ENCODE measurements around the gene ARFGAP3.

ARFGAP3 gene

GRCh38 chr22:42856865-42857704 is at the start of gene ARFGAP3:
TSS of gene ARFGAP3 (minus strand) at chr22:42857273. CDS start at chr22:42857182, 91 bp downstream.
- peak; percentile 89 for DNase-seq (ENCODE audit: low read depth in 2 of 2)

DNA sequence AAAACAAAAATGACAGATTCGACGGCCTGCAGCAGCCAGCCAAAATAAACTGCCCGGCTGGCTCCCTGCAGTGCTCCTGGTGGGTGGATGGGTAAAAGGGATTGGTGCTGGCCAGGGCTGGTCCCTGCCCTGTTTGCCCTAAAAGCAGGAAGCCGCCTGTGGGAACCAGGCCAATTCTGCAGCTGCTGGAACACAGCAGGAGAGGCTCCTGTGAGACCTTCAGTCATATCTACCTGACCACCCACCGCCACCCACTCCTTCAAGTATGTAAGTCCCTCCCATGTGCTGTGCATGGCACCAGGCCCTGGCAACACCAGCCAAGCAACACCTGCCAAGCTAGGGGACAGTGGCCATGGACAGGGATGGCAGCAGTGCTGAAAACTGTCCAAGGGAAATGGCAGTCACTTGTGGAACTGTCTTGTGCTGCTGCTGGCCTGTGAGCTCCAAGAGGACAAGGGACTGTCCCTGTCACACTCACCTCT is 48.7 kb upstream of the ARFGAP3 start:
- DNase-seq (ENCODE audit: low read depth in 2 of 2), result no peak

GRCh38 chr22:42905217-42905616 is 48.1 kb upstream of the ARFGAP3 start:
- DNase-seq (ENCODE audit: low read depth in 2 of 2), result no peak

DNA sequence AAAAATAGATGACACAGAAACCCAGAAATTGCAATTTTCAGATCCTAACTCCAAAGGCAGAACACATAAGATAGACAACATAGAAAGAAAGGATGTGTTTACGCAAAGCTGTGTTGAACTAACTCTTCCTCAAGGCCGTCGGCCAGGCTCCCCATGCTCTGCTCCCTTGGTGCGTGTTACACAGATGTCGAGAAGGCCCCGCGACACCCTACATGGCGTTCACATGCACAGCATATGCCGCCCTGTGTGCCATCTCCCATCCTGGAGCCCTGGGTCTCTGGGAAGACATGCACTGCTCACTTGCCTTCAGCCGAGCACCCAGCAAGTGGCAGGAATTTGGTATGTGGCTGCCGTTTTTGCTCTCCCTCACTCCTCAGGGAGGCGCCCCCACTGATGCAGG is 47.0 kb upstream of the ARFGAP3 start:
- no peak for DNase-seq (ENCODE audit: low read depth in 2 of 2)

DNA sequence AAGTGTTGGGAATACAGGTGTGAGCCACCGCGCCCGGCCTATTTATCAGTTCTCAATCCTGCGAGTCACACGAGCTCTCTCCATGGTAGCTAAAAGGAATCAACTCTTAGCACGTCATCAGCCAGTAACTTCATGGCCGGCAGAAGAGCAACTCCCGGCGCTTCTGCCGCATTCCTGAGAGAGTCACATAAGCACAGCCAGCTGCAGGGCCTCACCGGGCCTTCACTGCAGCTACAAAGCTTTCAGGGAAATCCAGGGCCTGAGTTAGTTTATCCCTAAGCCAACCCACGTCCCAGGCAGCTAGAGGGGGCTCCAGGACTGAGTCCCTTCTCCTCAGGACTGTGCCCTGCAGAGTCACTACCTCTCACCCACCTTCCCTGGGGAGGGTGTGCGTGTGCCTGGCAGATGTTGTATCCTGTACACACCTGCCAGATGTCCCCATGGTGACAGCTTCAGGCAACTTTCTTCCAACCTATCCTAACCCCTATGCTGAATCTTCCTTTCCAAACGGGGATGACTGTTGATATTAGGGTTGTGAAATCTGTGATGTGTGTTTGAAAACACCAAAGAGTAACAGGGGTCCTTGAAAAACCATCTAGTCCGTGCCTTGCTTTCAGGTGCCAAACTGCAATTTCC is 45.9 kb upstream of the ARFGAP3 start:
- DNase-seq (ENCODE audit: low read depth in 2 of 2), result no peak

DNA sequence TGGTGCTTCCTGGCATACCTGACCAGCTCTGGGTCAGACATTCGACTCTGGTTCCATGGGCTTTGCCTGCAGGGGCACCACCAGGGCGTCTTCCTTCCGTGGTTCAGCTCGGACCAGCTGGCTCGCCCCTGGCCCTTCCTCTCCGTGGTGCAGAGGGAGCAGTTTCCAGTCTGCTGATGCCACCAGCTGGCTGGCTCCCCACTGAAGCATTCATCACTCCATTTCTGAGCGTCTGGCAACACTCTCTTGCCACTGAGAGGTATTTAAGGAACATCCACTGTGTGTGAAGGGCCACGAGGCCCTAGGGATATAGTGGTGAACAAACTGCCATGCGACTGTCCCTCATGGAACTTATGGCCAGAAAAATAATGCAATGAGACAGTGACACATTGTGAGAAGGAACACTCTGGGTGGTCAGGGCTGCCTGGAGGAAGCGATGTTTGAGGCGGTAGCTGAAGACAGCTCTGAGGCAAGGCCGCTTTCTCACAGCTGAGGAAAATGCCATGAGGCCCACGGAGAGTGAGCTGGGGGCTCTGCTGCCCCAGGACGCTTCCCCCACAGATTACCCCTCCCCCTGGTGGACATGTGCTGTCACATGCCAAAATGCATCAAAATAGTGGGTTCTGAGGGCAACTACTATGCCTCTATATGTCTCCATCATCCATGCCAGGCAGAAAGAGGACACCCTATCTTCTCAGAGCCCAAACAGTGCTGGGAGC is 44.9 kb upstream of the ARFGAP3 start:
- DNase-seq (ENCODE audit: low read depth in 2 of 2), result no peak

DNA sequence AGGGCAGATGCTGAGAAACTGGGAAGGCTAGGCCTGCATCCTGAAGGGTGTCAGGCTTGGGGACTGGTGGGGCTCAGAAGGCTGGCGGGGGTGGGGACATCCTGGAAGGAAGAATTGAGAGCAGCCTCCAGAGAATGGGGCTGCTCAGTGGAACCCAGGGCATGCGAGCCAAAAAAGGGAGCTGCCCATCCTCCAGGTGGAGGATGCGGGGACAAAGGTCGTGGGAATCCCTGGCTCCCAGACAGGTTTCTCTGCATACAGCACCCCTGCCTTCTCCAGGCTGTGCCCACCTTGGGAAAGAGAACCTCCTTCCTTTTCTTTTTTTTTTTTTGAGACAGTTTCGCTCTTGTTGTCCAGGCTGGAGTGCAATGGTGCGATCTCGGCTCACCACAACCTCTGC is 40.9 kb upstream of the ARFGAP3 start:
- DNase-seq (ENCODE audit: low read depth in 2 of 2), result no peak

- DNase-seq (ENCODE audit: low read depth in 2 of 2), result no peak
Observed at GRCh38 chr22:42895541-42895981, 38.5 kb upstream of the ARFGAP3 start.

- no peak for DNase-seq (ENCODE audit: low read depth in 2 of 2)
Observed at GRCh38 chr22:42895087-42895486, 38.0 kb upstream of the ARFGAP3 start.

DNA sequence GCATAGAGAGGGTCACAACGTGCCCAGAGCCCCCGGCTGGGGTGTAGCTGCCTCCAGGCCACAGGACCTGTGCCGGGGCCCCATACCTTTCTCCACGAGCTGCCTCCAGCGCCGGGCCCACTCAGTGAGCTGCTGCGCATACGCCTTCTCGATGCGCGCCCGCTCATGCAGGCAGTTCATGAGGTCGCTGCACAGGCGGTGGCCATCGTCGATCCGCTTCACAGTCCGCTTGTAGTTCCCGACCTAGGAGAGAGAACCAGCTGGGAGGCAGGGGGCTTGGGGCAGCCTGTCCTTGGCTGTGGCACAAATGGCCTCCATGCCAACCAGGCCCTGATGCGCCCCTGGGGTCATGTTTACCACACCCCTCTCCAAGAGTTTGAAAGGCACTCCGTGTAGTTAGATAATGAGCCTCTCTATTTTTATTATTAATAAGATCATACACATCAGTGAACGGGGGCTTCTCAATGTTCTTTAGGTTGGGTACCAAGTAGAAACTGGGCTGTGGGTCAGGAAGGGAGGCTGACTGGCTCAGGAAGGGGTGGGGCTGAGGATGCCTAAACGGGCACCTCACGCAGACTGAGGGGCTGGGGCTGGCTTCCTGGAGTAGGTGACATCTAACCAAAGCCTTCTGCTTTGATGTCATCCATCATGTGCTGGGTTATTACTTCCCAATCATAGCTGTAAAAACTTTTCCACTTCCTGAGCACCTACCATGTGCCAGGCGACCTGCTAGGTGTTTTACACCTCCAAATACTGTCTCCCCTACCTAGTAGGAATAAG is 36.5 kb upstream of the ARFGAP3 start:
- DNase-seq (ENCODE audit: low read depth in 2 of 2), result no peak

GRCh38 chr22:42892571-42893316 is 35.7 kb upstream of the ARFGAP3 start:
- no peak for DNase-seq (ENCODE audit: low read depth in 2 of 2)

- no peak for DNase-seq (ENCODE audit: low read depth in 2 of 2)
Observed at GRCh38 chr22:42892156-42892555, 35.1 kb upstream of the ARFGAP3 start.

GRCh38 chr22:42891696-42892095 is 34.6 kb upstream of the ARFGAP3 start:
- DNase-seq (ENCODE audit: low read depth in 2 of 2), result no peak

- DNase-seq (ENCODE audit: low read depth in 2 of 2), result no peak
Observed at GRCh38 chr22:42891008-42891407, 33.9 kb upstream of the ARFGAP3 start.

- DNase-seq (ENCODE audit: low read depth in 2 of 2), result no peak
Observed at GRCh38 chr22:42889304-42889703, 32.2 kb upstream of the ARFGAP3 start.

DNA sequence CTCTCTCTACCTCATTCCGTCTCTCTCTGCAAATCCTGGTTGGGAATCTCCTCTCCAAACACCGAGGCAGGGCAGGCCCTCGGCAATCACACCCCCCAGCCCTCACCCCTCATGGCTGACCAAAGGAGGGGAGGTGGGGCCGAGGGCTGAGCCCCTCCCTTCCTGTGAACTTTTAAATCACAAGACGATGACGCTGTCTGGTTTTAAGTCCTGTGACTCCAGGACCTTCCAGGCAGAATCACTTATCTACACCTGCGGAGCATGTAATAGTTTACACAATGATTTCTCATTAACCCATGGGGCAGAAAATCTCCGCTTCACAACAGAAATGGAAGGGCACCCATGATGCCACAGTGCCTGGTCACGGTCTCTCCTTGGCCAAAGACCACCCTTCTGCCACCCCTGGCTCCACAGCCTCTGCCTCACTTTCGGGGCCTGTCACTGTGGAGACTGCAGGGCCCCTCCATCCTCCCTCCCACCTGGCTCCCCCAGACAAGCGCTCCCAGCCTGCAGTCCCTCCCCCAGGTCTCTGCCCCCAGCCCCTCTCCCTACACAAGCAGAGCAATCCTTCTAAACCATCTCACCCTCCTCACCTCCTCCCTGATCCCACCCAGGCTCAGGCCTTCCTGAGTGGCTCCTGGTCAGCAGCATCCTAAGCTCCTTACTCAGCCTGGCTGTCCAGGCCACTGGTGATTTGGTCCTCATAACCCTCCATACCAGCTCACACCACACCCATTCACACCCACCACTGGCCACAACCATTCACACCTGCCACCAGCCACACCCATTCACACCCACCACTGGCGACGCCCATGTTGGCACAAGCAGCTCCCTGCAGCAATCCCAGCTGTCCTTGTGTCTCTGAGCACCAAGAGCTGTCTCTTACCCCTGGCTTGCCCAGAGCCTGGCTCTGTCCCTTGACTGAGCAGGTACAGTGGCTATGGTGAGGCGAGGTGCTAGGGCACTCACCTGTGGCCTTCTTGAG is 30.7 kb upstream of the ARFGAP3 start:
- DNase-seq (ENCODE audit: low read depth in 2 of 2), result no peak

GRCh38 chr22:42887120-42887519 is 30.0 kb upstream of the ARFGAP3 start:
- DNase-seq (ENCODE audit: low read depth in 2 of 2), result no peak

DNA sequence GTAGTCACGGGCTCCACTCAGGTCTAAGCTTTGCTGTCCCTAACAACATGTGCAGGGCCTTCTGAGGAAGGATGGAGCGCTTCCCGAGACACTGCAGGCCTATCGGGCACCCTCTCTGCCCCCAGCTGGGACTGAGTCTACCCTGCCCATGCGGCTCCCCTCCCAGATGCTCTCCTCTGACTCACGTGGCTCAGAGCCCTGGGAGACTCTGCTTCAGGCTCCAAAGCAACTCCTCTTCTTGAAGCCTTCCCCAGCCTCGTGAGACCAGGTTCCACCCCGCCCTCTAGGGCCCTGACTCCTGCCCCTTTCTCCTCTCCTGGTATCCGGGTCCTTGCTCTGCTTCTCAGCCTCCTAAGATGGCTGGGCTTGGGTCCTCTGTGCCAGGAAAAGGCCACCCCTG is 28.4 kb upstream of the ARFGAP3 start:
- no peak for DNase-seq (ENCODE audit: low read depth in 2 of 2)

- no peak for DNase-seq (ENCODE audit: low read depth in 2 of 2)
Observed at GRCh38 chr22:42884616-42885375, 27.7 kb upstream of the ARFGAP3 start.
